Activated CD4-positive, alpha-beta T cell treated with anti-CD3 and anti-CD28 coated beads, Interleukin-2, amount 50 U/mL, for 48 hours (primary cell): ENCODE data around the gene ABCC3.

ENCODE experiments used
- DNase-seq, 2 experiments: peaks; one replicate each; pipeline ENCODE4 v3.0.0-alpha.2; 2020

The ABCC3 gene

GRCh38 chr17:50630524-50631194 is 4.0 kb upstream of the ABCC3 start:
- DNase-seq: peak; percentile 67 to 72

GRCh38 chr17:50631195-50631907 is 3.3 kb upstream of the ABCC3 start:
- no peak for DNase-seq

GRCh38 chr17:50631908-50632571 is 2.6 kb upstream of the ABCC3 start:
- no peak for DNase-seq

- no peak for DNase-seq
Observed at GRCh38 chr17:50632637-50633036, 2.0 kb upstream of the ABCC3 start.

DNA sequence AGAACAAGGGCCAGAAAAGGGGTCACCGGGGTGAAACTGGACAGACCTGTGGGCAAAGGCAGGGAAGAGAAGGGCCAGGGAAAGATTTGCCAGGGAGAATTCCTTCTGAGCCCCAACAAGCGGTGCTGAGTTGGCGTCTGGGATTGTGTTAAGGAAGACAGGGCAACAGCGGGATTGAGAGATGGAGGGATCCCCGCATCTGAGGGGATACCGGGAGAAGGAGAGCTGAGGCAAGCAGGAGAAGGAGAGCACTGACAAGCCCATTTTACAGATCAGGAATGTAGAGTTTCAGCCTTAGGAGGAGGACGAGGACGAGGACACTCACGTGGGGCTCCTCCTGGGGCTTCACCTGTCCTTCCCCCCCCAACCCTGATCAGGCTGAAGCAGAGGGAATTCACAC is 998 bp upstream of the ABCC3 start:
- DNase-seq: no peak

GRCh38 chr17:50634915-50635731 is 442 bp downstream of the ABCC3 start:
- no peak for DNase-seq

GRCh38 chr17:50635732-50635981 is 976 bp downstream of the ABCC3 start:
- no peak for DNase-seq

GRCh38 chr17:50635982-50636803 is 1.5 kb downstream of the ABCC3 start:
- no peak for DNase-seq

DNA sequence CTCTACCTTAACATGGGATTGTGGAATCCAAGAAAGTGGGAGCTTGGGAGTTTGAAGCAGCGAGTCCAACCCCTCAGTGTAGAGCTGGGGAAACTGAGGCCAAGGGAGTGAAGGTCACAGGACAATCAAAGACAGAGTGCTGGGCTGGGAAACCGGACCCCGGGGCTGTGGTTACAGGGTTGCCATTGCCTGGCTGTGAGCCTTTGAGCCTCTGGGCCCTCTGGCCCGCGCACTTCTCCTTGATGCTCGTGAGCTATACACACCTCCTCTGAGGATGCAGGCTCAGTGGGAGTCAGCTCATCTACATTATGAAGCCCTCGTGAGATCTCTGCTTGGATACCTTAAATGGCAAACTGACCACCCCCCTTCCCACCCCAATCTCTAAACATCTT is 2.1 kb downstream of the ABCC3 start:
- DNase-seq: no peak

DNA sequence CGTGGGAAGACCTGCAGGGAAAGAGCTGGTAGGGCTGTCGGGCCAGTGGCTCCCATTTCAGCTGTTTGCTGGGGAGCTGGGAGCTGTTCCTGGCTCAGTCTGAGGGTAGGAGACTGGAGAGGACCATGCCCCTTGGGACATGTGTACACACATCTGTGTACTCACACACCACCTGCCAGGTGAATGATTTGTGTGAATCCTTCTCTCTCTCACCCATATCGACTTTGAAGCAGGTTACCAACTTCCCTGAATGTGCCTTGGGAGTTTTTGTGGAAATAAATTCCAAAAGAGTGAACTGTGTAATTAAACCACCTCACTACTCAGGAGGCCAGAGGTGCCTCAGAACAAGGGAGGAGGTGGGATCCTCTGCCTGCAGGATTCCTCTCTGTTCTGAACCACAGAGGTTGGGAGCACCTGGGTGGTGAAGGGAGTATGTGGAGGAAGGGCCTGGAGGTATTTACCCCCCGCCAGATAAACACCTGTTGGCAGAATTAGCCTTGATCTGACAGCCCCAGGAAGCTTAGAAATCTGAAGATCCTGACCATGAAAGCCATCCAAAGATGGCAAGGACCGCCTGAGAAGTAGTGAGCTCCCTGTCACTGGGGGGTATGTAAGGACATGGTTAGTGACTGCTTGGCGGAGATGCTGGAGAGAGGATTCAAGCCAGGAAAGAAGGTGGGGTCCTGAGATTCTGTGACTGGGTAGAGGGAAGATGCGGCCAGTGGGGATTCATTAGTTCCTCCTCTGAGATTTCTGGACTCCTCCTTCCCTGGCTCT is 3.3 kb downstream of the ABCC3 start:
- no peak for DNase-seq

GRCh38 chr17:50638606-50638965 is 3.9 kb downstream of the ABCC3 start:
- no peak for DNase-seq

- DNase-seq: no peak
Observed at GRCh38 chr17:50638966-50639713, 4.5 kb downstream of the ABCC3 start.

DNA sequence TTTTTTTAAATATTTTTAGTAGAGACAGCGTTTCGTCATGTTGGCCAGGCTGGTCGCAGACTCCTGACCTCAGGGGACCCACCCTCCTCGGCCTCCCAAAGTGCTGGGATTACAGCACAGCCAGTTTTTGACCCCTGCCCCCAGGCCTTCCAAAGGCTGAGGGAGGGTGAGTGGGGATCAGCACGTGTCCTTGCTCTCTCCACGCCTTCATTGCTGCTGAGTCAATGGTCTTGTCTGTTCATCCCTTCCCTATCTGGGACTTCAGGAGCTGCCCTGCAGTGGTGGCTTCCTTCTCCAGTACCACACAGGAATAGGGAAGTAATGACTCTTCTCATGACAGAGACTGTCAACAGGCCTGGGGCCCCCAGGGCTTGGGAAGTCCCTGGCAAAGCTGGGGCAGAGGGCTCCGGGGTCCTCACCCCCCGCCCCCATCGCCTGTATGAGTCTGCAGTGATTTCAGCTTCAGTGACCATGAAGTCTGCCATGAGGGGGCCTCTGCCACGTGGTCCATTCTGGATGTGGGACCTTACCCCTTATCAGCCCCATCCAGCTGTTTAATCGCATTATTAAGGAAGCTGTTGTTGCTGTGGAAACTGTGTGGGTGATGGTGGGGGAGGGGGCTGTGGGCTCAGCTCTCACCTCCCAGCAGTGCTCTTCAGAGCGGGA is 6.1 kb downstream of the ABCC3 start:
- no peak for DNase-seq

- no peak for DNase-seq
Observed at GRCh38 chr17:50641357-50641756, 6.7 kb downstream of the ABCC3 start.

DNA sequence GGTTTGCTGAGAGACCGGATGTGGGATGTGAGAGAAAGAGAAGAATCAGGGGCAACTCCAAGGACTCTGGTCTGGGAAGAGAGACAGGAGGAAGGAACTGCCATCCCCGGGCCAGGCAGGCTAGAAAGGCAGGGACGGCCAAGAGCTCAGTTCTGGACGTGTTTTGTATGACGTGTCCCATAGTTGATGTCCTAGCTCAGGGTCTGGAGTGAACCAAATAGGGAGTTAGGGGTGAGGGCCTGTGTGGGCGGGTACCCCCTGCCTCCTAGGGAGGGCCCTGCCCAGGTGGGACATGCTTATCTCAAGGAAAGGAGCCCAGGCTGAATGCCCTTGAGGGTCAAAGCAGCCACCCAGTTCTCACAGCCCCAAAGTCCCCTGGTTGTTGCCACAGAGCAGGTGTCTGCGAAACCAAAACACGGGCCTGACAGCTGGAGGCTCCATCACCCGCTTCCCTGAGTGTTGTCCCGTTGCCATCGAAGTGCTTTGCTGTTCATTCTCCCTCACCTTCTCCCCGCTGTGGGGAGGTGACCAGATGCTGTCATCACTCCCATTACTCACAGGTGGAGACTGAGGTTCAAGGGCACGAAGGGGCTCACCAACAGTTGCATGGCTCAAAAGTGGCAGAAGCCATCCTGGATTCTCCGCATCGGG is 7.5 kb downstream of the ABCC3 start:
- no peak for DNase-seq

- no peak for DNase-seq
Observed at GRCh38 chr17:50642722-50643656, 8.3 kb downstream of the ABCC3 start.

GRCh38 chr17:50645748-50646682 is 11.3 kb downstream of the ABCC3 start:
- DNase-seq: no peak

DNA sequence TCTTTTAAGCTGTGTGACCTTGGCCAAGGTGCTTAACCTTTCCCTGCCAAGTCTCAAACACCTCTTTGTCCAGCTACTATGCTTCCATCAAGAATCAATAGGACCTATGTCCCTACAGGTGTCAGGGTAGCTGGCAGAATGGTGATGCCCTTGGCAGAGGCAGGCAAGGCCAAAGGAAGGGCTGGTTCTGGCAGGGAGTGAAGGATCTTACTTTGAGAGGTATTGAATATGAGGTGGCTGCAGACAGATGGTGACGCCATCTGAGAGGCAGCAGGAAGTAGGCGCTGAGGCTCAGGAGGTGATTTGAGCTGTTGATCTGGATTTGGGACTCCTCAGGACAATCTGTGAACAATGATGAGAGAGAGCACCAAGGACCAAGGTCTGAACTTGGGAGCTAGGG is 12.5 kb downstream of the ABCC3 start:
- DNase-seq: no peak
